GM19193 (cell line): ENCODE measurements around the gene WSB1.

ENCODE experiments used
- POLR2A ChIP-seq: IDR thresholded peaks from 4 replicates; pipeline ENCODE4 v1.6.1; 2011; ENCODE audit not compliant: insufficient read depth, insufficient read length; ENCODE audit errors: extremely low read depth

The WSB1 gene

DNA sequence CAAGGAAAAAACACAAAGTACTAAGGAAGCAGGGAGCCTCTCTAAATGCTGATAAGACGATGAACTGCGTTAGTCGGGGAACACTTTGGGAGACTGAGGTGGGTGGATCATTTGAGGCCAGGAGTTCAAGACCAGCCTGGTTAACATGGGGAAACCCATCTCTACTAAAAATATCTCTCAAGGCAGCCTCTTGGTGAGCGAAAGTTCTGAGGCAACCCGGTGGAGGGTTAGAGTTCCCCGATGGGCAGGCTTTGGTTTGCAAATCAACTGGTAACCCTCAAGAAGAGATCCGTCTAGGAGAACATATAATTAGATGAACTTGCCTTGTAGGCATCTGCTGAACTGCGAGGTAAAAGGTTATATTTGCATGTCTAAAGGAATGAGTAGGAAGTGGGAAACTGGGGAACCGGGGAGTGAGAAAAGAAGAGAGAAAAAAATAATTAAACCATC is 44.6 kb downstream of the WSB1 start:
- TF ChIP-seq POLR2A = no peak

DNA sequence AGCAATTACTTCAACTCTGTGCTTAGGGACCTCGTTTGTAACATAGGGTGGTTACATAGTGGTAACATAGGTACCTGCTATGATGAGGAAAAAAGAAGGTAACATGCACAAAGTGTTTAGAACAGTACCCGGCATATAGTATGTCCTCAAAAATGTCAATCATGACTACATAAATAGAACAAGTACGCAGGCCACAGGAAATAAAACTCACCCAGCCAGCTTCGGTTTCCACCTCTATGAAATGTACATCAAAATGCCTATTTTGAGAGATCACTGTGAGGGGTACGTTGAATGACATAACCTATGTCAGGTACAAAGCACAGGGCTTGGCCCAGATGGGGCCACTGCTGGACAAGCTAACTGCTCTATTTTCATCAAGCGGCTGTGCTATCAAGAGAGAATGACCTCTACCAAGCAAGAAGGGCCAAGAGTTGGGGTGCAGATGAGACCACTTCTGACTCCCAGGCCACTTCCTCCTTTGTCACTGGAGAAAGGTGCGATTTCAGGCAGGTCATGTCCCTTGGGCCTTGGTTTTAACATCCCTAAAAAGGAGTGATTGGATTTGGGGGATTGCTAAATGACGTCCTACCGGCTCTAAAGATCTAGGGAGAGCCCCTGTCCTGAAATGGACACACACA is 45.4 kb downstream of the WSB1 start:
- no peak for TF ChIP-seq POLR2A

DNA sequence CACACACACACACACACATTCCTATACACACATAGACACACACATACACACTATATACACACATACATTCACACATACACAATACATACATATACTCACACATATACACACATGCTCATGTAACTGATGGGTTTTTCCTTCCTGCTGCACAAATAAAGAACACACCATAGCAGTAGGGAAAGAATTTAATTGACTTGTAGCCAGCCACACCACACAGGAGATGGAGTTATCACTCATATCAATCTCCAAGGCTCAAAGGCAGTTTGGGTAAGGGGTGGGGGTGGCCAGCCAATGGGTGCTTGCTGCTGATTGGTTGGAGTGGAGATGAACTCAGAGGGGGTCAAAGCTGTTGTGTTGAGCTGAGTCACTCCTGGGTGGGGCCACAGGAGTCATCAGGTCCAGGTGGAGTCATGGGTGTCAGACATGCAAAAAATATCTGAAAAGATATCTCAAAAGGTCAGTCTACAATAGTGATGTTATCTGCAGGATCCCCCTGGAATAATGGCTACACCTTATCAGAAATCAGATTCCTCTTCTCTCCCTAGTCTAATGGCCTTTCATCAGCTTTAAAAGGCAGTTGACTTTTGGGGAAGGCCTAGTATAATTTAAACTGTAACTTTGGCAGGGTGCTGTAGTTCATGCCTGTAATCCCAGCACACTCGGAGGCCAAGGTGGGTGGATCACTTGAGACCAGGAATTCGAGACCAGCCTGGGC is 46.1 kb downstream of the WSB1 start:
- no peak for TF ChIP-seq POLR2A

DNA sequence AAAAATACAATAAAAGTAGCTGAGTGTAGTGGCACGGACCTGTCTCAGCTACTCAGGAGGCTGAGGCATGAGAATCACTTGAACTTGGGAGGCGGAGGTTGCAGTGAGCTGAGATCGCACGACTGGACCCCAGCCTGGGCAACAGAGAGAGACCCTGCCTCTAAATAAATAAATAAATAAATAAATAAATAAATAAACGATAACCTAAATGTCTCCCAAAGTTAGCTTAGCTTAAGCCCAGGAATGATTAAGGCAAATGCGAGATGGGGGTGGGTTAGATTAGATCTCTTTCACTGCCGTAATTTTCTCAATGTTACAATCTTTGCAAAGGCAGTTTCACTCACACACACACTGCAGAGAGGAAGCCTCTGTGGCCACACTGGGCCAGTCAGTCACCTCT is 46.7 kb downstream of the WSB1 start:
- no peak for TF ChIP-seq POLR2A

DNA sequence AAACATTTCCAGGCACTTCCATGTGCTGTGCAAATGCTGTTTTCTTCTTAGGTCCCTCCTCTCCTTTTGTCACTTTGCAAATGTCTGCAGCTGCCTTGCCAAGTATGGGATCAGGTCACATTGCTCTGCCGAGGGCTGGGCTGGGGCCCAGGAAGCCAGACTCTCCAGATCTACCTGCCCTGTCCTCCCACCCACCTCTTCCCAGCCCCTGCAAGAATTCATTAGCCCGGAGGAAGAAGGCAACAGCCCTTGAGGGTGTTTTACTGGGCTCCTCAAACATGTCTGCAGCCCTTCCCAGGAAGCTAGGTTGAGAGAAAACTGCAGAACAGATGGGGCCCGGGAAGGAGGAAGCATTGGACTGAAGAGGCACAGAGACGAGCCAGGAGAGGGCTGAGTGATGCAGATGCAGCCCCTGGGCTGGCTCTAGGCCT is 47.1 kb downstream of the WSB1 start:
- no peak for TF ChIP-seq POLR2A

DNA sequence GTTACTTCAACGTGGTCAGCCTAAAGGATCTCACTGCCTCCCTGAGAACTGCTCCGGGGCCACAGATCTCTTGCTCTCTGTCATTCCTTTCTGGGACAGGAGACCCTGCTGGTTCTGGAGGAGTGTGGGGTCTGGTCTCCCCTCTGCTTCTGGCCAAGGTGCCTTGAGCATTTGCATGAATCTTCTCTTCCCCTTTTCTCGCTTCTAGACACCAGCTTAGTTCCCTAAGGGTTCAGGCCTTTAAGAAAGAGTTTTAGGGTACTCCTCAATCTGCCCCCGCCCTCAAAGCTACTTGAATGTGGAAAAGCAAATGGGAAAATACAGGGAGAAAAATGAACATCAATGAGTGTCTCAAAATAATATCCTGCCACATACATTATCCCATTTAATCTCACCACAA is 48.1 kb downstream of the WSB1 start:
- no peak for TF ChIP-seq POLR2A

GRCh38 chr17:27343294-27343693 is 49.4 kb downstream of the WSB1 start:
- no peak for TF ChIP-seq POLR2A

- no peak for TF ChIP-seq POLR2A
These were observed 50.2 kb downstream of the WSB1 start for GRCh38 chr17:27343977-27344607.

DNA sequence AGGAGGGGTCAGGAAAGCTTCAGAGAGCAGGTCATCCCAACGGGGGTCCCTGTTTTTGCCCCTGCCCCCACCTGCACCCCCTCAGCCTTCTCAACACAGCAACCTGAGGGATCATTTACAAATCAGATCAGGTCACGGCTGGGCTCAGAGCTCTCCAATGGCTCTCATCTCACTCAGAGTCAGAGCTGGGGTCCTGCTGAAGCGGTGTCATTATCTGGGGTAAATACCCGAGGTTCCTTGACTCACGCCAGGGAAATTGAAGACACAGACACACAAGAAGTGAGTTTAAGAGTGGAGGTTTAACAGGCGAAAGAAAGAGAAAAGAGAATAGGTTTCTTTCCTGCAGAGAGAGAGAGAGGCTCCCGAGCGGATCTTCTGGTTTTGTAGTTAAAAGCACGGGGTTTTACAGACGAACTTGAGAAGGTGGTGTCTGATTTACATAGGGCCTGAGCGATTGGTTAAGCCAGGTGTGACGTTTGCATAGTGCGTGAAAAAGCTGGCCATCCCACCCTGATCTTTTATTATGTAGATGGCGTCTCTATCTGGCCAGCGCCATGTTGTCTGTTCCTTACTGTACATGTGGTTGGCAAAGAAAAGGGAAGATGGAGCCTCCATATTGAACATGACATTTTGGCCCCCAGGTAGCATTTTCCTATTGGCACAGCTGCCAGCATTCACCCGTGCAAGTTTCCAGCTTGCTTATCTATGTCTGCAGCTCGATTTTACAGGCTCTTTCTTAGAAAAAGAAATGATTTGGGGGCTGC is 51.4 kb downstream of the WSB1 start:
- TF ChIP-seq POLR2A = no peak

DNA sequence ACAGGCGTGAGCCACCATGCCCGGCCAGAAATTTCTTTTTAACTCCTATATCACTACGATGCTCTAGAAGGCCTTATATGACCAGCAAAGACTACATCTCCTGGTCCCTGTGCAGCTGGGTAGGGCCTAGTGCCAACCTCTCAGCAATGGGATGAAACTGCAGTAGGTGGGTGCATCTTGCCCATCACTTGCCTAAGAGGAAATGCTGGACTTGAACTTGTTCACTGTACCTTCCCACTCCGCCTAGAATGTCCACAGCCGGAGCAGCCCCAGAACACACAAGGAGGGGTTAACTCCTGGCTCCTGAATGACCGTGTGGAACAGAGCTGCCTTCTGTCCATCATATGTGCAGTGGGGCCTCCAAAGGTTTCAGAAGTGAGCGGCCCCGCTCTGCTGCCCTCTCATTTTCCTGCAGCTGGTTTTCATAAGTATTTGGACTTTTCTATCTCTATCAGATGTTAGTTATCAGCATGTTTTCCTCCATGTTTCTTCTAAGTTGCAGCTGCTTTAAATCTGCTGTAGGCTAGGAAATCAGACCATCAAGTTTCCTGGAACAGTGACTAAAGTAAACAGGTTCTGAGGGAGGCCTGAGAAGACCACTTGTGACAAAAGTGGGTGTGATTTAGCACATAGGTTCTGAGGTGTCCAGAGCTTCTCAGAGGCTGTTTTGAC is 52.5 kb downstream of the WSB1 start:
- TF ChIP-seq POLR2A = no peak

DNA sequence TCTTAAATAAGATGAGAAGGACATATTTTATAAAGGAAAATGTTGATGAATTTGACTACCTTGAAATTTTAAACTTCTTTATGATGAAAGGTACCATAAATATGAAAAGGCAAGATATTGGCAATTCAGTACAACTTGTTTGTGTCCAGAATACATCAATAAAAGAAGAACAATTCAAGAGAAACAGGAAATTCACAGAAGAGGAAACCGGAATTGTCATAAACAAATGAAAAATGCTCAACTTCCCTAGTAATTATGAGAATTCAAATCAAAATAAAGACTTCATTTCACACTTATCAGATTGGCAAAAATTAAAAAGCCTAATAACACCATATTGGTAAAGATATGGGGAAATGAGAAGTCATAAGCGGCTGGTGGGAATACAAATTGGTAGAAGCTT is 54.3 kb downstream of the WSB1 start:
- TF ChIP-seq POLR2A = no peak

DNA sequence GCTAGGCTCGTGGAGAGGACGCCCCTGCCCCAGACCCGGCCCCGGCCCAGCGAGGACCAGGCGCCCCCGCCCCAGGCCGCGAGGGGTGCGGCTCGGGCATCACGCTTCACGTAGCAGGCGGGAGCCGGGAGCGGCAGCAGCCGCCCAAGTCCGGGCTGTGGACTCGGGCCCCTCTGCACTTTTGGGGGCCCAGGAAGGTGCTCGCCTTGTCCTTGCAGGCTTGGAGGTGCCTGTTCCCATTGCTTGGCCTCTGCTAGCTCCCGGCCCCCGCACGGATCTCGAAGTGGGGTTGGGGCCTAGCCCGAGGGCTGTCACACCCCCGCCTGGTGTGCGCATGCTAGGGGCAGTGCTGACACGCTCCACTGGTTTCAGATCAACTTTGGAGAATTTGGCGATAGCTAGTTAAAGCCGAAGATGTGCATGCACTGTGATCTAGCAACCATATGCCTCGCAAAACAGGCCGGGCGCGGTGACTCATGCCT is 55.7 kb downstream of the WSB1 start:
- TF ChIP-seq POLR2A = no peak

DNA sequence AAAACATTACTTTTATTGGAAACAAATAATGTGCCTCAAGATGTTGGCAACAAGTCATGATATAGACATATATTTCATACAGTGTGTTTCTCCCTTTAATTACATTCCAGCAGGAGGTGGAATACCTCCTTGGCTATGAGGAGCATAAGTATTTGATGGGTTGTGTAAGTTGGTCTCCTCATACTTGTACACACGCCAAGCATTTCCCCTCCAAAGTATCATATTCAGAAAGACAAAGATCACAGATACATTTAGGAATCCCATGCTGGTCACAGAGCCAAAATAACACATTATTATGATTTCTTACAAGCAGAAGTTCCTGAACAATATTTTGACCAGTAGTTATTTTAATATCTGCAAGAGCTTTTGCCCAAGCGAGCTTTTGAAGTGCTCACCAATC is 57.8 kb downstream of the WSB1 start:
- TF ChIP-seq POLR2A = no peak

DNA sequence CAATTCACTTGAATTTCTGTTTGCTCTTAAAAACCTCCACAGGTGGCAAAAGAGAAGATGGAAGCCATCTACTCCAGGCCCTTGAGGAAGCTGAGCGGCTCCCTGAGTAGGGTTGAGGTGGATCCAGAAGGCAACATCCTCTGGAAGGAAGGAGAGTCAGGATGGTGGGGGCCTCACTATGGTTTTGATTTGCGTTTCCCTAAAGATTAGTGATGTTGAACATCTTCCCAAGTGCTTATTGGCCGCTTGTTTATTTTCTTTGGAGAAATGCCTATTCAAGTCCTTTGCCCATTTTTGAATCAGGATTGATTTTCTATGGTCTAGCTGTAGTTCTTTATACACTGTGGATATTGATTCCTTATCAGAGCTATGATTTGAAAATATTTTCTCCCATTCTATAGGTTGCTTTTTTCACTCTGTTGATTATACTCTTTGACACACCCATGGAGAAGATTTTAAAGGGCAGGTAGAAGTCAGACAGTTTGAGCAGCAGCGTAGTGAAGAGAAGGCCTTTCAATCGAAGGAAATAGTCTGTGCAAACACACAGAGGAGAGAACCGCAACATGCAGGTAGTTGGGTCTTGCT is 58.6 kb downstream of the WSB1 start:
- no peak for TF ChIP-seq POLR2A
